Fibroblast of the conjunctiva (primary cell): ENCODE results near the gene REPS1.

Experiments used
- DNase-seq: peaks from one replicate; pipeline ENCODE4 v3.0.0-alpha.2; 2010; ENCODE audit warnings: low read depth

REPS1 gene

DNA sequence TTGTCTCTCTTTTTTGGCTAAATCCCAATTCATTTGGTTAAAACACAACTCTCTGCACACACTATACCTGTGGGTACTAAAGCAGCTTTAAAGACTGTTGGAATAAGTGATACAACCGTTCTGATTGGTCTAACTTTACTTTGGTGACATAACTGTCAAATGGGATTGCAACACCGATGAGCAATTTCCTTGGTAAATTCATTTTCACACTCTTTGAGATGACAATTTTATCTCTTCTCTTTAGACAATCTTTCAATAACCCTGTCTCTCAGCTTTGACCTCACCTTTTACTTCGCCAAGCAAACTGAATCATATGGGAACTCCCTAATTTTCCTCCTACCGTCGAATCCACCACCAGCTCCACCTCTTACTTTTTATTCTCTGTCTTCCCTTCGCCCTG, 131.4 kb downstream of the REPS1 start:
- no peak for DNase-seq
